ENCODE results near the gene PLEKHJ1. TPM values are rescaled to one million over a fixed set of nuclear protein-coding genes. Genes with fewer than 3 reads are reported as not detected.

PLEKHJ1 gene
- total and polyA plus RNA-seq, 9 of the 15 experiments (the other 6 are each of a cell fraction or from before 2014, with no cell fraction given), result 1.5 to 188 (median 63.9) TPM

DNA sequence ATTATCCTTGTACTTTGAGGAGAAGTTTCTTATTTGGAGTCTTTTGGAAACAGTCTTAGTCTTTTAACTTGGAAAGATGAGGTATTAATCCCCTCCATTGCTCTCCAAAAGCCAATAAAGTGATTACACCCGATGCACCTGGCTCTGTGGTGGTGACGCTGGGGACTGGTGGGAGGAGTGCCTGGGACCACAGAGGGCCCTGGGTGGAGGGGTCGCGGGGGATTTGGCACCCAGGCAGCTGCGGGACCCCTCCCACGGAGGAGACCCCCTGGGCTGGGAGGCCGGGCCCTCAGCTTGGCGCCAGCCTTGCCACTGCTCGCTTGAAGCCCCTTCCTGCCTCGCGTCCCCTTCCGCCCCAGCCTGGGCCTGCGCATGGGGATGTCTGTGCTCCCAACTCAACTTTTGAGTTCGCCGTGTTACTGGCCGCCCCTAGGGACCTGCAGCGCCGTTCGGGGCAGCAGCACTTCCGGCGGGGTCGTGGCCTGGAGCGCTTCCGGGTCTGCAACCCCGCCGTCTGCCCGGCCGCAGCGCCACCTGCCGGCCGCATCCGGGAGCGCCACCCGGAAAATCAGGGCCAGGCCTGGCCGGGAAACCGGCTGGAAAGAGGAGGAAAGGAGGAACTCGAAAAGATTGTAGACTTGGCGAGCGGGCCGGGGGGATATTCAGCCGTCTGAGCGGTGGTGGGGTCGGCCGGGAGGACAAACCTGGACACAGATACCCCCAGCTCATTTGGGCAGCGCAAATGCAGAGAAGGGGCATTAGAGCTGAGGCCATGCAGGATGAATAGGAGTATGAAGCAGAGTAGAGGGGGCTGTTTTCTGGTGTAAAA, 37.4 kb upstream of the PLEKHJ1 start (continued):
- TF ChIP-seq ZNF197 (CRISPR knock-in tag; IDR thresholded peaks at IDR 0.05; ENCODE audit: low read depth) (no peak; the same call in 1 of the 2 replicates), ASH1L (IDR thresholded peaks at IDR 0.05; ENCODE audit: borderline replicate concordance, low read depth, partially characterized antibody) (no peak), GATAD2A (IDR thresholded peaks at IDR 0.05) (no peak), MCM3 (IDR thresholded peaks at IDR 0.05) (no peak), RBM17 (IDR thresholded peaks at IDR 0.05; ENCODE audit: borderline replicate concordance, low read depth, low read length) (no peak), STAG1 (CRISPR knock-in tag; IDR thresholded peaks at IDR 0.05; ENCODE audit: borderline replicate concordance) (peak; percentile 18; the same call in 1 of the 2 replicates), ZNF165 (CRISPR knock-in tag; IDR thresholded peaks at IDR 0.05; ENCODE audit: borderline replicate concordance) (no peak), RFX1 (IDR thresholded peaks at IDR 0.05) (no peak), TARDBP (IDR thresholded peaks at IDR 0.05) (peak; percentile 52; the same call in 1 of the 2 replicates), TFAM (CRISPR knock-in tag; conservative IDR thresholded peaks at IDR 0.05) (no peak), SRSF1 (IDR thresholded peaks at IDR 0.05; ENCODE audit: low read depth, low read length) (no peak), ELF4 (CRISPR knock-in tag; IDR thresholded peaks at IDR 0.05) (peak; percentile 86; the same call in 1 of the 2 replicates), HCFC1 (IDR thresholded peaks at IDR 0.05; ENCODE audit: low read depth, low read length) (peak; percentile 95)
- TF ChIP-seq, protein P1, sequence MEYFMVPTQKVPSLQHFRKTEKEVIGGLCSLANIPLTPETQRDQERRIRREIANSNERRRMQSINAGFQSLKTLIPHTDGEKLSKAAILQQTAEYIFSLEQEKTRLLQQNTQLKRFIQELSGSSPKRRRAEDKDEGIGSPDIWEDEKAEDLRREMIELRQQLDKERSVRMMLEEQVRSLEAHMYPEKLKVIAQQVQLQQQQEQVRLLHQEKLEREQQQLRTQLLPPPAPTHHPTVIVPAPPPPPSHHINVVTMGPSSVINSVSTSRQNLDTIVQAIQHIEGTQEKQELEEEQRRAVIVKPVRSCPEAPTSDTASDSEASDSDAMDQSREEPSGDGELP (CRISPR knock-in tag; IDR thresholded peaks at IDR 0.05; ENCODE audit: borderline replicate concordance), result peak; percentile 89
- TF ChIP-seq, protein P2, sequence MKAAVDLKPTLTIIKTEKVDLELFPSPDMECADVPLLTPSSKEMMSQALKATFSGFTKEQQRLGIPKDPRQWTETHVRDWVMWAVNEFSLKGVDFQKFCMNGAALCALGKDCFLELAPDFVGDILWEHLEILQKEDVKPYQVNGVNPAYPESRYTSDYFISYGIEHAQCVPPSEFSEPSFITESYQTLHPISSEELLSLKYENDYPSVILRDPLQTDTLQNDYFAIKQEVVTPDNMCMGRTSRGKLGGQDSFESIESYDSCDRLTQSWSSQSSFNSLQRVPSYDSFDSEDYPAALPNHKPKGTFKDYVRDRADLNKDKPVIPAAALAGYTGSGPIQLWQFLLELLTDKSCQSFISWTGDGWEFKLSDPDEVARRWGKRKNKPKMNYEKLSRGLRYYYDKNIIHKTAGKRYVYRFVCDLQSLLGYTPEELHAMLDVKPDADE (conservative IDR thresholded peaks at IDR 0.05; ENCODE audit: control insufficient read depth, low read depth, low read length), result peak; percentile 94

Data from K562 (cell line).